ENCODE data around the gene GABARAPL1. TPM values are rescaled to one million over a fixed set of nuclear protein-coding genes. Genes with fewer than 3 reads are reported as not detected.
A peak's percentile ranks its signal among the peaks of the same experiment; 100 is the strongest.

GABARAPL1 gene
- total RNA-seq, 1 donor from 2014 or later, result 96.2 TPM

DNA sequence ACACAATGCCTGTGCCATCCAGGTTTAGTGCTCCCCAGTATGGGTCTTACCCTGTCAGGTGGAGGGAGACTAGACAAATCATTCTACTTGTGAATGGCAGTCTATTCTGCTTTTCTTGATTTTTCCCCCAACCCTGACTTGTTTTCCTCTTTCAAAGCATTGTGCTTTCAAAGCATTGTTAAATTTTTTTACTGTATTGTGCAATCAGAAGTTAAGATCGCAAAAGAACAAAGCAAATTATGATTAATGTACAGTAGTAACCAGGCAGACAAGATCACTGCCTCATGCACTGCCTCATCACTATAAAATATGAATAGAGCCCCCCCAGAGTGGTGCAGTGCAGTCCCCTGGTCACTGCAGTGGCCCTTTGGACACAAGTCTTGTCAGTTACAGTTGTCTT, 14.1 kb downstream of the GABARAPL1 start:
- H3K4me3 Mint-ChIP-seq (ENCODE audit: low read depth), result no peak overlapping the region

DNA sequence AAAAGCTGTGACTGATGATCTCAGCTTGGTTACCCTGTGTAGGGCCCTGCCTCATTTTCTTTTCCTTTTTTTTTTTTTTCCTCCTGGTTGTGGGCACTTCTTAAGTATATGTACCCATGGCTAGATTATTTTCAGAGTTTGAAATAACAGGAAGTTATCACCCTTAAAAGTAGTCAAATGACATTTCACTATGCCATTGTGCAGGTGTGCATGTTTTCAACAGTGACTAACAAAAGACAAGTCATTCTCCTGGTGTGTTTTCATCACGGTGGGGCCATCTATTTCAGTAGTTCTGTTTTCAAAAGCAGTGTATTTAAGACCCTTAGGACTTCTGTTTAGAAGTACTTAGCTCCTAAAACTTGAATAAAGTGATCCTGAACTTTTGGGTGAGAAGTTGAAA, 15.0 kb downstream of the GABARAPL1 start:
- TF ChIP-seq, protein P1, sequence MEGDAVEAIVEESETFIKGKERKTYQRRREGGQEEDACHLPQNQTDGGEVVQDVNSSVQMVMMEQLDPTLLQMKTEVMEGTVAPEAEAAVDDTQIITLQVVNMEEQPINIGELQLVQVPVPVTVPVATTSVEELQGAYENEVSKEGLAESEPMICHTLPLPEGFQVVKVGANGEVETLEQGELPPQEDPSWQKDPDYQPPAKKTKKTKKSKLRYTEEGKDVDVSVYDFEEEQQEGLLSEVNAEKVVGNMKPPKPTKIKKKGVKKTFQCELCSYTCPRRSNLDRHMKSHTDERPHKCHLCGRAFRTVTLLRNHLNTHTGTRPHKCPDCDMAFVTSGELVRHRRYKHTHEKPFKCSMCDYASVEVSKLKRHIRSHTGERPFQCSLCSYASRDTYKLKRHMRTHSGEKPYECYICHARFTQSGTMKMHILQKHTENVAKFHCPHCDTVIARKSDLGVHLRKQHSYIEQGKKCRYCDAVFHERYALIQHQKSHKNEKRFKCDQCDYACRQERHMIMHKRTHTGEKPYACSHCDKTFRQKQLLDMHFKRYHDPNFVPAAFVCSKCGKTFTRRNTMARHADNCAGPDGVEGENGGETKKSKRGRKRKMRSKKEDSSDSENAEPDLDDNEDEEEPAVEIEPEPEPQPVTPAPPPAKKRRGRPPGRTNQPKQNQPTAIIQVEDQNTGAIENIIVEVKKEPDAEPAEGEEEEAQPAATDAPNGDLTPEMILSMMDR (IDR thresholded peaks at IDR 0.05; ENCODE audit: unreplicated experiment), result no peak
- Mint-ChIP-seq H3K9me3 (ENCODE audit: low read depth) (peaks cover 3% of the 10 kb centered on the region), H3K4me1 (ENCODE audit: low read depth) (peaks cover 2% of the 10 kb centered on the region), H3K27ac (no peak overlapping the region), H3K27me3 (no peaks in the 10 kb centered on the region), H3K36me3 (ENCODE audit: insufficient read depth) (peaks cover 25% of the 10 kb centered on the region), H3K4me3 (ENCODE audit: low read depth) (no peak overlapping the region)
- DNase-seq (ENCODE audit: low spot score, unreplicated experiment), result no peak

More for the DNA sequence above, 14.1 kb downstream of the GABARAPL1 start:
- Mint-ChIP-seq H3K27ac (no peak overlapping the region), H3K36me3 (ENCODE audit: insufficient read depth) (peaks cover 35% of the 10 kb centered on the region), H3K4me1 (ENCODE audit: low read depth) (peaks cover 2% of the 10 kb centered on the region), H3K27me3 (no peaks in the 10 kb centered on the region), H3K9me3 (ENCODE audit: low read depth) (peaks cover 3% of the 10 kb centered on the region)
- TF ChIP-seq, protein P1 (IDR thresholded peaks at IDR 0.05; ENCODE audit: unreplicated experiment), result no peak
- no peak for DNase-seq (ENCODE audit: low spot score, unreplicated experiment)

GRCh38 chr12:10234562-10234961, 21.9 kb downstream of the GABARAPL1 start:
- no peak for DNase-seq (ENCODE audit: low spot score, unreplicated experiment)
- H3K4me3 Mint-ChIP-seq (ENCODE audit: low read depth), result no peak overlapping the region
- H3K27ac Mint-ChIP-seq, result no peak overlapping the region
- TF ChIP-seq, protein P1 (IDR thresholded peaks at IDR 0.05; ENCODE audit: unreplicated experiment), result no peak
- peaks cover 11% of the 10 kb centered on the region for H3K36me3 Mint-ChIP-seq (ENCODE audit: insufficient read depth)
- H3K9me3 Mint-ChIP-seq (ENCODE audit: low read depth), result peaks cover 13% of the 10 kb centered on the region
- no peaks in the 10 kb centered on the region for H3K4me1 Mint-ChIP-seq (ENCODE audit: low read depth)
- no peaks in the 10 kb centered on the region for H3K27me3 Mint-ChIP-seq

GRCh38 chr12:10235761-10236631, 23.3 kb downstream of the GABARAPL1 start:
- Mint-ChIP-seq H3K9me3 (ENCODE audit: low read depth) (peaks cover 13% of the 10 kb centered on the region), H3K27ac (peak overlapping the region; percentile 51)
- DNase-seq (ENCODE audit: low spot score, unreplicated experiment), result no peak

DNA sequence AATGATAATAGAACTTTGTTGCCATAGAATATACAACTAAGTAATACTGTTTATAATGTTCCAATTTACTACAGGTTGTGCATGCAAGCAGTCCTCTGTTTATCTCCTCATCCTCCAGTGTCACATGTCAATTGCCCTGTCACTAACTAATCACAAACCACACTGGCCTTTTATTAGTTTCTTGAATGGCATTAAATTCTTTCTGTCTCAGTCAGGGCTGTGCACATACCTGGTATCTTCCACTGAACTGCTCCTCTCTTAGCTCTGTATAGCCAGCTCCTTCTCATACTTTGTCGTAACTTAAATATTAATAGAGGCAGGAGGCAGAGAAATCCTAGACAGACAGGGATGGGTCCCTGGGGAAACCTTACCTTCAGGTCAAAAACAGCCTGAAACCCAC, 24.0 kb downstream of the GABARAPL1 start:
- DNase-seq (ENCODE audit: low spot score, unreplicated experiment), result no peak
- H3K4me1 Mint-ChIP-seq (ENCODE audit: low read depth), result no peaks in the 10 kb centered on the region
- no peaks in the 10 kb centered on the region for H3K27me3 Mint-ChIP-seq
- peaks cover 11% of the 10 kb centered on the region for H3K36me3 Mint-ChIP-seq (ENCODE audit: insufficient read depth)
- TF ChIP-seq, protein P1 (IDR thresholded peaks at IDR 0.05; ENCODE audit: unreplicated experiment), result no peak
- H3K27ac Mint-ChIP-seq, result no peak overlapping the region
- no peak overlapping the region for H3K4me3 Mint-ChIP-seq (ENCODE audit: low read depth)
- peaks cover 13% of the 10 kb centered on the region for H3K9me3 Mint-ChIP-seq (ENCODE audit: low read depth)

More at GRCh38 chr12:10235761-10236631, 23.3 kb downstream of the GABARAPL1 start:
- Mint-ChIP-seq H3K4me3 (ENCODE audit: low read depth) (no peak overlapping the region), H3K4me1 (ENCODE audit: low read depth) (no peaks in the 10 kb centered on the region), H3K36me3 (ENCODE audit: insufficient read depth) (peaks cover 11% of the 10 kb centered on the region), H3K27me3 (no peaks in the 10 kb centered on the region)
- TF ChIP-seq, protein P1 (IDR thresholded peaks at IDR 0.05; ENCODE audit: unreplicated experiment), result peak; percentile 100
